HEK293 (cell line): ENCODE results near the gene ASXL3.

Experiments
- KLF10 ChIP-seq: fragments of 450-650 bp; IDR thresholded peaks from 2 replicates; pipeline ENCODE4 v1.5.1; 2018; ENCODE audit warnings: missing biosample characterization, mild to moderate bottlenecking, missing genetic modification characterization
- SETDB1 ChIP-seq: IDR thresholded peaks from one replicate; pipeline ENCODE4 v1.6.1; 2017; ENCODE audit warnings: mild to moderate bottlenecking, low read length, moderate library complexity, mixed read lengths; ENCODE audit not compliant: insufficient read length
- TCF7L2 ChIP-seq: IDR thresholded peaks from 2 replicates; pipeline ENCODE4 v1.6.1; 2011; ENCODE audit warnings: low read depth, mild to moderate bottlenecking, inconsistent platforms, low read length, moderate library complexity, borderline replicate concordance
- ZBTB6 ChIP-seq: fragments of 450-650 bp; formaldehyde crosslinking; IDR thresholded peaks from 2 replicates; pipeline ENCODE4 v1.5.1; 2017; ENCODE audit warnings: missing biosample characterization, missing genetic modification characterization
- ZBTB7A ChIP-seq: fragments of 450-650 bp; formaldehyde crosslinking; IDR thresholded peaks from 2 replicates; pipeline ENCODE4 v1.5.1; 2016; ENCODE audit warnings: low read depth, missing biosample characterization, missing genetic modification characterization
- ZBTB8A ChIP-seq: fragments of 450-650 bp; formaldehyde crosslinking; IDR thresholded peaks from 2 replicates; pipeline ENCODE4 v1.5.1; 2016; ENCODE audit warnings: missing biosample characterization, missing genetic modification characterization
- ZFP41 ChIP-seq: fragments of 450-650 bp; formaldehyde crosslinking; IDR thresholded peaks from 2 replicates; pipeline ENCODE4 v1.5.1; 2016; ENCODE audit warnings: missing biosample characterization, missing genetic modification characterization, borderline replicate concordance
- ZNF157 ChIP-seq: fragments of 450-650 bp; formaldehyde crosslinking; IDR thresholded peaks from 2 replicates; pipeline ENCODE4 v1.5.1; 2016; ENCODE audit warnings: missing biosample characterization, missing genetic modification characterization
- ZNF211 ChIP-seq: fragments of 450-650 bp; formaldehyde crosslinking; IDR thresholded peaks from 2 replicates; pipeline ENCODE4 v1.5.1; 2016; ENCODE audit warnings: low read depth, missing biosample characterization, missing genetic modification characterization
- ZNF214 ChIP-seq: fragments of 450-650 bp; formaldehyde crosslinking; IDR thresholded peaks from 2 replicates; pipeline ENCODE4 v1.5.1; 2017; ENCODE audit warnings: missing biosample characterization, mild to moderate bottlenecking, missing genetic modification characterization, borderline replicate concordance
- ZNF274 ChIP-seq, 2 experiments: fragments of 200-500 bp in 1 of 2; fragments of 450-650 bp in 1 of 2; sonication (Bioruptor generic) in 1 of 2; formaldehyde crosslinking in 1 of 2; IDR thresholded peaks; 2 replicates each; pipeline versions ENCODE4 v1.5.1 to v1.6.1; 2014 to 2016; ENCODE audit warnings: borderline replicate concordance in 1 of 2, inconsistent platforms in 1 of 2, low read length in 1 of 2, missing biosample characterization in 1 of 2, missing genetic modification characterization in 1 of 2
- ZNF311 ChIP-seq: fragments of 450-650 bp; formaldehyde crosslinking; IDR thresholded peaks from 2 replicates; pipeline ENCODE4 v1.5.1; 2017; ENCODE audit warnings: missing biosample characterization, missing genetic modification characterization, borderline replicate concordance
- ZNF362 ChIP-seq: fragments of 450-650 bp; formaldehyde crosslinking; IDR thresholded peaks from 2 replicates; pipeline ENCODE4 v1.5.1; 2016; ENCODE audit warnings: missing biosample characterization, missing genetic modification characterization
- ZNF398 ChIP-seq: fragments of 450-650 bp; formaldehyde crosslinking; IDR thresholded peaks from 2 replicates; pipeline ENCODE4 v1.5.1; 2017; ENCODE audit warnings: missing biosample characterization, missing genetic modification characterization
- ZNF433 ChIP-seq: fragments of 450-650 bp; formaldehyde crosslinking; IDR thresholded peaks from 2 replicates; pipeline ENCODE4 v1.5.1; 2016; ENCODE audit warnings: missing biosample characterization, missing genetic modification characterization, low read depth
- ZNF473 ChIP-seq: fragments of 450-650 bp; formaldehyde crosslinking; IDR thresholded peaks from 2 replicates; pipeline ENCODE4 v1.5.1; 2017; ENCODE audit warnings: missing biosample characterization, missing genetic modification characterization
- ZNF626 ChIP-seq: fragments of 450-650 bp; sonication (Bioruptor Pico); formaldehyde crosslinking; IDR thresholded peaks from 2 replicates; pipeline ENCODE4 v1.5.1; 2018; ENCODE audit warnings: missing biosample characterization, missing genetic modification characterization, inconsistent platforms
- ZNF670 ChIP-seq: fragments of 450-650 bp; formaldehyde crosslinking; IDR thresholded peaks from 2 replicates; pipeline ENCODE4 v1.5.1; 2016; ENCODE audit warnings: missing biosample characterization, missing genetic modification characterization, low read depth
- ZNF785 ChIP-seq: fragments of 450-650 bp; formaldehyde crosslinking; IDR thresholded peaks from 2 replicates; pipeline ENCODE4 v1.5.1; 2016; ENCODE audit warnings: missing biosample characterization, missing genetic modification characterization
- ZNF830 ChIP-seq: fragments of 450-650 bp; IDR thresholded peaks from 2 replicates; pipeline ENCODE4 v1.5.0; 2018; ENCODE audit warnings: missing biosample characterization, missing genetic modification characterization, low read depth, mild to moderate bottlenecking, moderate library complexity
- ZXDB ChIP-seq: fragments of 450-650 bp; formaldehyde crosslinking; IDR thresholded peaks from 2 replicates; pipeline ENCODE4 v1.5.1; 2016; ENCODE audit warnings: missing biosample characterization, missing genetic modification characterization
- TF ChIP-seq, protein P1 (sequence below): fragments of 450-650 bp; formaldehyde crosslinking; conservative IDR thresholded peaks from 2 replicates; pipeline ENCODE4 v1.5.1; 2016; ENCODE audit warnings: low read depth, missing biosample characterization, missing genetic modification characterization
- TF ChIP-seq, protein P2 (sequence below): fragments of 450-650 bp; formaldehyde crosslinking; IDR thresholded peaks from 2 replicates; pipeline ENCODE4 v1.5.1; 2016; ENCODE audit warnings: missing biosample characterization, missing genetic modification characterization
- TF ChIP-seq, protein P3 (sequence below): fragments of 450-650 bp; formaldehyde crosslinking; IDR thresholded peaks from 2 replicates; pipeline ENCODE4 v1.5.1; 2016; ENCODE audit warnings: missing biosample characterization, missing genetic modification characterization, borderline replicate concordance

ASXL3 gene

GRCh38 chr18:33577685-33578517, at the start of gene ASXL3 (continued):
- TF ChIP-seq ZBTB7A (no peak), ZNF670 (tag by site-specific recombination) (no peak), ZNF157 (tag by site-specific recombination) (no peak), ZBTB8A (tag by site-specific recombination) (0 out of 2 replicates have a peak, but pooled peaks have one; percentile 15), ZNF626 (tag by site-specific recombination) (no peak), ZFP41 (tag by site-specific recombination) (no peak), ZXDB (peak; percentile 82), ZNF398 (tag by site-specific recombination) (peak; percentile 72), ZNF362 (tag by site-specific recombination) (no peak), ZNF214 (tag by site-specific recombination) (no peak), ZNF311 (no peak), ZNF211 (no peak), ZNF473 (tag by site-specific recombination) (no peak), ZNF274 (IDR thresholded peaks at IDR 0.05; ENCODE audit: low read length) (no peak), ZNF274 (tag by site-specific recombination; IDR thresholded peaks at IDR 0.05; ENCODE audit: borderline replicate concordance) (no peak), SETDB1 (no peak), KLF10 (tag by site-specific recombination) (no peak), TCF7L2 (no peak), ZNF785 (tag by site-specific recombination) (peak; percentile 82), ZNF433 (tag by site-specific recombination) (no peak), ZBTB6 (tag by site-specific recombination) (no peak), ZNF830 (tag by site-specific recombination) (no peak)
- TF ChIP-seq, protein P1, sequence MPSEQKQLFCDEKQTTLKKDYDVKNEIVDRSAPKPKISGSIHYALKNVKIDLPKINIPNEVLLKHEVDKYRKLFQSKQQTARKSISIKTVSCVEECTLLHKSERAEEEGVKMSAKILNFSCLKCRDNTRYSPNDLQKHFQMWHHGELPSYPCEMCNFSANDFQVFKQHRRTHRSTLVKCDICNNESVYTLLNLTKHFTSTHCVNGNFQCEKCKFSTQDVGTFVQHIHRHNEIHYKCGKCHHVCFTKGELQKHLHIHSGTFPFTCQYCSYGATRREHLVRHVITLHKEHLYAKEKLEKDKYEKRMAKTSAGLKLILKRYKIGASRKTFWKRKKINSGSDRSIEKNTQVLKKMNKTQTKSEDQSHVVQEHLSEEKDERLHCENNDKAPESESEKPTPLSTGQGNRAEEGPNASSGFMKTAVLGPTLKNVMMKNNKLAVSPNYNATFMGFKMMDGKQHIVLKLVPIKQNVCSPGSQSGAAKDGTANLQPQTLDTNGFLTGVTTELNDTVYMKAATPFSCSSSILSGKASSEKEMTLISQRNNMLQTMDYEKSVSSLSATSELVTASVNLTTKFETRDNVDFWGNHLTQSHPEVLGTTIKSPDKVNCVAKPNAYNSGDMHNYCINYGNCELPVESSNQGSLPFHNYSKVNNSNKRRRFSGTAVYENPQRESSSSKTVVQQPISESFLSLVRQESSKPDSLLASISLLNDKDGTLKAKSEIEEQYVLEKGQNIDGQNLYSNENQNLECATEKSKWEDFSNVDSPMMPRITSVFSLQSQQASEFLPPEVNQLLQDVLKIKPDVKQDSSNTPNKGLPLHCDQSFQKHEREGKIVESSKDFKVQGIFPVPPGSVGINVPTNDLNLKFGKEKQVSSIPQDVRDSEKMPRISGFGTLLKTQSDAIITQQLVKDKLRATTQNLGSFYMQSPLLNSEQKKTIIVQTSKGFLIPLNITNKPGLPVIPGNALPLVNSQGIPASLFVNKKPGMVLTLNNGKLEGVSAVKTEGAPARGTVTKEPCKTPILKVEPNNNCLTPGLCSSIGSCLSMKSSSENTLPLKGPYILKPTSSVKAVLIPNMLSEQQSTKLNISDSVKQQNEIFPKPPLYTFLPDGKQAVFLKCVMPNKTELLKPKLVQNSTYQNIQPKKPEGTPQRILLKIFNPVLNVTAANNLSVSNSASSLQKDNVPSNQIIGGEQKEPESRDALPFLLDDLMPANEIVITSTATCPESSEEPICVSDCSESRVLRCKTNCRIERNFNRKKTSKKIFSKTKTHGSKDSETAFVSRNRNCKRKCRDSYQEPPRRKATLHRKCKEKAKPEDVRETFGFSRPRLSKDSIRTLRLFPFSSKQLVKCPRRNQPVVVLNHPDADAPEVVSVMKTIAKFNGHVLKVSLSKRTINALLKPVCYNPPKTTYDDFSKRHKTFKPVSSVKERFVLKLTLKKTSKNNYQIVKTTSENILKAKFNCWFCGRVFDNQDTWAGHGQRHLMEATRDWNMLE (tag by site-specific recombination): no peak
- TF ChIP-seq, protein P2, sequence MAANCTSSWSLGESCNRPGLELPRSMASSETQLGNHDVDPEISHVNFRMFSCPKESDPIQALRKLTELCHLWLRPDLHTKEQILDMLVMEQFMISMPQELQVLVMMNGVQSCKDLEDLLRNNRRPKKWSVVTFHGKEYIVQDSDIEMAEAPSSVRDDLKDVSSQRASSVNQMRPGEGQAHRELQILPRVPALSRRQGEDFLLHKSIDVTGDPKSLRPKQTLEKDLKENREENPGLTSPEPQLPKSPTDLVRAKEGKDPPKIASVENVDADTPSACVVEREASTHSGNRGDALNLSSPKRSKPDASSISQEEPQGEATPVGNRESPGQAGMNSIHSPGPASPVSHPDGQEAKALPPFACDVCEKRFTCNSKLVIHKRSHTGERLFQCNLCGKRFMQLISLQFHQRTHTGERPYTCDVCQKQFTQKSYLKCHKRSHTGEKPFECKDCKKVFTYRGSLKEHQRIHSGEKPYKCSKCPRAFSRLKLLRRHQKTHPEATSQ (tag by site-specific recombination): peak; percentile 76; the same call in 1 of the 2 replicates
- TF ChIP-seq, protein P3, sequence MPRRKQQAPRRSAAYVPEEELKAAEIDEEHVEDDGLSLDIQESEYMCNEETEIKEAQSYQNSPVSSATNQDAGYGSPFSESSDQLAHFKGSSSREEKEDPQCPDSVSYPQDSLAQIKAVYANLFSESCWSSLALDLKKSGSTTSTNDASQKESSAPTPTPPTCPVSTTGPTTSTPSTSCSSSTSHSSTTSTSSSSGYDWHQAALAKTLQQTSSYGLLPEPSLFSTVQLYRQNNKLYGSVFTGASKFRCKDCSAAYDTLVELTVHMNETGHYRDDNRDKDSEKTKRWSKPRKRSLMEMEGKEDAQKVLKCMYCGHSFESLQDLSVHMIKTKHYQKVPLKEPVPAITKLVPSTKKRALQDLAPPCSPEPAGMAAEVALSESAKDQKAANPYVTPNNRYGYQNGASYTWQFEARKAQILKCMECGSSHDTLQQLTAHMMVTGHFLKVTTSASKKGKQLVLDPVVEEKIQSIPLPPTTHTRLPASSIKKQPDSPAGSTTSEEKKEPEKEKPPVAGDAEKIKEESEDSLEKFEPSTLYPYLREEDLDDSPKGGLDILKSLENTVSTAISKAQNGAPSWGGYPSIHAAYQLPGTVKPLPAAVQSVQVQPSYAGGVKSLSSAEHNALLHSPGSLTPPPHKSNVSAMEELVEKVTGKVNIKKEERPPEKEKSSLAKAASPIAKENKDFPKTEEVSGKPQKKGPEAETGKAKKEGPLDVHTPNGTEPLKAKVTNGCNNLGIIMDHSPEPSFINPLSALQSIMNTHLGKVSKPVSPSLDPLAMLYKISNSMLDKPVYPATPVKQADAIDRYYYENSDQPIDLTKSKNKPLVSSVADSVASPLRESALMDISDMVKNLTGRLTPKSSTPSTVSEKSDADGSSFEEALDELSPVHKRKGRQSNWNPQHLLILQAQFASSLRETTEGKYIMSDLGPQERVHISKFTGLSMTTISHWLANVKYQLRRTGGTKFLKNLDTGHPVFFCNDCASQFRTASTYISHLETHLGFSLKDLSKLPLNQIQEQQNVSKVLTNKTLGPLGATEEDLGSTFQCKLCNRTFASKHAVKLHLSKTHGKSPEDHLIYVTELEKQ (tag by site-specific recombination): no peak
